H1 (cell line): ENCODE measurements around the gene CIB4. TPM values are rescaled to one million over a fixed set of nuclear protein-coding genes. Genes with fewer than 3 reads are reported as not detected.
A peak's percentile ranks its signal among the peaks of the same experiment; 100 is the strongest.

Experiments
- CTCF ChIA-PET: fragments of 300-600 bp; sonication (Branson Sonifier 250); formaldehyde crosslinking; loops from one replicate; lab custom pipeline; 2021; ENCODE audit not compliant: partially characterized antibody; lab: Charles Lee
- POLR2A ChIA-PET: fragments of 300-600 bp; sonication (Branson Sonifier 250); formaldehyde crosslinking; loops from one replicate; lab custom pipeline; 2021; ENCODE audit warnings: inconsistent platforms; ENCODE audit not compliant: partially characterized antibody; lab: Charles Lee
- DNase-seq, 2 experiments: peaks; one replicate each; pipeline versions ENCODE4 v3.0.0 to v3.0.0-alpha.2; 2010 to 2022; ENCODE audit warnings: low spot score in 2 of 2, low read depth in 1 of 2, mixed read lengths in 1 of 2
- FAIRE-seq: peaks from 2 replicates; lab custom pipeline; 2011; peaks lifted over from hg19 to GRCh38; lab: Jason Lieb, UNC
- H2AFZ ChIP-seq: 2 replicates; pipeline ENCODE4 v1.8.1; 2012; ENCODE audit warnings: low read length, inconsistent platforms
- H2AK5ac ChIP-seq: 2 replicates; pipeline ENCODE4 v1.6.1; 2013; ENCODE audit warnings: low read depth, low read length
- H2BK120ac ChIP-seq: replicated peaks from 2 replicates; pipeline ENCODE3; 2013; ENCODE audit warnings: low read depth, low read length, inconsistent platforms
- H2BK12ac ChIP-seq: 2 replicates; pipeline ENCODE4 v1.6.1; 2013; ENCODE audit warnings: low read depth, low read length
- H2BK15ac ChIP-seq: 2 replicates; pipeline ENCODE4 v1.6.1; 2013; ENCODE audit warnings: low read length
- H2BK20ac ChIP-seq: 2 replicates; pipeline ENCODE4 v1.6.1; 2013; ENCODE audit warnings: low read length
- H2BK5ac ChIP-seq: 2 replicates; pipeline ENCODE4 v1.6.1; 2013; ENCODE audit warnings: low read depth, low read length
- H3K14ac ChIP-seq: 2 replicates; pipeline ENCODE4 v1.6.1; 2013; ENCODE audit warnings: inconsistent platforms; ENCODE audit not compliant: insufficient read length
- H3K18ac ChIP-seq: 2 replicates; pipeline ENCODE4 v1.6.1; 2013; ENCODE audit warnings: low read length; ENCODE audit errors: extremely low read depth
- H3K23ac ChIP-seq: 2 replicates; pipeline ENCODE4 v1.6.1; 2013; ENCODE audit warnings: inconsistent platforms; ENCODE audit not compliant: insufficient read length
- H3K23me2 ChIP-seq: 2 replicates; pipeline ENCODE4 v1.6.1; 2013; ENCODE audit warnings: low read depth, low read length
- H3K27ac ChIP-seq: 2 replicates; pipeline ENCODE4 v1.6.1; 2011; ENCODE audit warnings: low read depth, low read length, inconsistent platforms
- H3K27me3 ChIP-seq, 4 experiments: replicated peaks in 1 of 4; 1 replicate in 1 of 4; 2 replicates in 3 of 4; pipeline versions ENCODE4 v1.6.1 to v1.8.1; 2011 to 2013; ENCODE audit warnings: low read length in 3 of 4, mild to moderate bottlenecking in 3 of 4, inconsistent platforms in 2 of 4, mixed read lengths in 2 of 4, moderate library complexity in 1 of 4; ENCODE audit not compliant: control insufficient read depth in 3 of 4, insufficient read depth in 3 of 4; ENCODE audit errors: extremely low read depth in 1 of 4
- H3K36me3 ChIP-seq, 4 experiments: 2 replicates each; pipeline versions ENCODE4 v1.6.1 to v1.8.1; 2011 to 2013; ENCODE audit warnings: mild to moderate bottlenecking in 4 of 4, low read length in 3 of 4, moderate library complexity in 2 of 4, control low read depth in 1 of 4, inconsistent platforms in 1 of 4; ENCODE audit not compliant: insufficient read depth in 4 of 4, control insufficient read depth in 2 of 4
- H3K4ac ChIP-seq: replicated peaks from 2 replicates; pipeline ENCODE3; 2013; ENCODE audit warnings: low read length, low read depth, mixed read lengths, inconsistent platforms; ENCODE audit not compliant: insufficient read length
- H3K4me1 ChIP-seq, 4 experiments: replicated peaks in 1 of 4; 1 replicate in 1 of 4; 2 replicates in 3 of 4; pipeline versions ENCODE4 v1.6.1 to v1.8.1; 2011 to 2013; ENCODE audit warnings: low read length in 3 of 4, inconsistent platforms in 2 of 4, mixed read lengths in 1 of 4; ENCODE audit not compliant: insufficient read depth in 4 of 4, control insufficient read depth in 3 of 4
- H3K4me2 ChIP-seq, 2 experiments: 2 replicates each; pipeline versions ENCODE4 v1.6.1 to v1.8.1; 2011 to 2013; ENCODE audit warnings: low read depth in 2 of 2, low read length in 2 of 2, control low read depth in 1 of 2, inconsistent platforms in 1 of 2, mild to moderate bottlenecking in 1 of 2; ENCODE audit not compliant: insufficient read depth in 1 of 2
- H3K4me3 ChIP-seq, 4 experiments: fragments of 200-600, 300-600 bp in 1 of 4; sonication (generic), shearing (Covaris generic), sonication (Bioruptor Twin) in 1 of 4; 2 replicates each; pipeline versions ENCODE4 v1.5.1 to v1.8.1; 2011 to 2016; ENCODE audit warnings: low read length in 4 of 4, low read depth in 3 of 4, control low read depth in 2 of 4, inconsistent platforms in 2 of 4, mild to moderate bottlenecking in 2 of 4, mixed read lengths in 1 of 4, moderate library complexity in 1 of 4; ENCODE audit not compliant: insufficient read depth in 2 of 4; ENCODE audit errors: extremely low read depth in 1 of 4
- H3K56ac ChIP-seq: replicated peaks from 2 replicates; pipeline ENCODE3; 2013; ENCODE audit warnings: low read depth, mild to moderate bottlenecking, mixed read lengths, low read length, inconsistent platforms; ENCODE audit not compliant: insufficient read length
- H3K79me1 ChIP-seq: 2 replicates; pipeline ENCODE4 v1.6.1; 2013; ENCODE audit warnings: low read depth, low read length, control low read depth
- H3K79me2 ChIP-seq, 2 experiments: 2 replicates each; pipeline versions ENCODE4 v1.6.1 to v1.8.1; 2012 to 2013; ENCODE audit warnings: low read length in 2 of 2, mild to moderate bottlenecking in 2 of 2, inconsistent platforms in 1 of 2; ENCODE audit not compliant: insufficient read depth in 2 of 2, control insufficient read depth in 1 of 2
- H3K9ac ChIP-seq, 4 experiments: replicated peaks in 1 of 4; 1 replicate in 1 of 4; 2 replicates in 3 of 4; pipeline versions ENCODE4 v1.6.1 to v1.8.1; 2011 to 2013; ENCODE audit warnings: low read depth in 3 of 4, low read length in 3 of 4, control low read depth in 2 of 4, mild to moderate bottlenecking in 2 of 4, moderate library complexity in 2 of 4, inconsistent platforms in 1 of 4; ENCODE audit errors: extremely low read depth in 1 of 4
- H3K9me3 ChIP-seq, 2 experiments: 2 replicates each; pipeline versions ENCODE4 v1.6.1 to v1.8.1; 2012 to 2013; ENCODE audit warnings: mild to moderate bottlenecking in 2 of 2, moderate library complexity in 2 of 2, control low read depth in 1 of 2, inconsistent platforms in 1 of 2, low read depth in 1 of 2, low read length in 1 of 2, mixed read lengths in 1 of 2; ENCODE audit not compliant: insufficient read depth in 2 of 2
- H4K20me1 ChIP-seq, 2 experiments: replicated peaks in 1 of 2; 2 replicates each; pipeline versions ENCODE3 to v1.8.1; 2011 to 2013; ENCODE audit warnings: inconsistent platforms in 2 of 2, low read length in 2 of 2, mild to moderate bottlenecking in 1 of 2; ENCODE audit not compliant: insufficient read depth in 2 of 2, control insufficient read depth in 1 of 2
- H4K5ac ChIP-seq: 2 replicates; pipeline ENCODE4 v1.6.1; 2013; ENCODE audit warnings: low read length, low read depth, mixed read lengths, inconsistent platforms; ENCODE audit not compliant: insufficient read length
- H4K8ac ChIP-seq: 2 replicates; pipeline ENCODE4 v1.8.0; 2013; ENCODE audit warnings: mild to moderate bottlenecking, moderate library complexity, low read length, inconsistent platforms; ENCODE audit not compliant: insufficient read depth; ENCODE audit errors: extremely low read depth
- H4K91ac ChIP-seq: replicated peaks from 2 replicates; pipeline ENCODE3; 2013; ENCODE audit warnings: low read length, mixed read lengths, inconsistent platforms; ENCODE audit not compliant: insufficient read length
- BRCA1 ChIP-seq: IDR thresholded peaks from 2 replicates; pipeline ENCODE4 v1.6.1; 2012; ENCODE audit warnings: low read depth, low read length, improper control_type of control experiment
- CBX5 ChIP-seq: fragments of 300-800, 300-1000 bp; sonication (generic); IDR thresholded peaks from 2 replicates; pipeline ENCODE4 v1.7.1; 2016; ENCODE audit warnings: antibody characterized with exemption, low read length, low read depth
- KDM5A ChIP-seq: fragments of 200-600 bp; IDR thresholded peaks from 2 replicates; pipeline ENCODE4 v1.7.1; 2012; ENCODE audit warnings: mild to moderate bottlenecking, low read length, inconsistent platforms, mixed read lengths
- SUZ12 ChIP-seq: fragments of 200-600 bp; sonication (generic); IDR thresholded peaks from 2 replicates; pipeline ENCODE4 v1.6.1; 2012; ENCODE audit warnings: mild to moderate bottlenecking, inconsistent platforms, low read length, moderate library complexity, mixed read lengths
- TEAD4 ChIP-seq: IDR thresholded peaks from 2 replicates; pipeline ENCODE4 v1.6.1; 2012; ENCODE audit warnings: low read depth, low read length, inconsistent platforms, mixed read lengths
- WGBS, 2 experiments: shearing (Covaris generic) in 1 of 2; methylation state at CpG; one replicate each; pipeline versions ENCODE4 v1.1.6 to v1.1.7; 2013 to 2015; ENCODE audit warnings: low lambda C conversion rate in 2 of 2, mixed read lengths in 2 of 2, inconsistent platforms in 1 of 2, low coverage in 1 of 2, missing lambda C conversion rate in 1 of 2; ENCODE audit not compliant: insufficient replicate concordance in 2 of 2, insufficient coverage in 1 of 2, insufficient read length in 1 of 2; ENCODE audit errors: extremely low coverage in 1 of 2, missing lambda C conversion rate in 1 of 2; 5-methylcytosine and 5-hydroxymethylcytosine counted together
- polyA plus RNA-seq, 7 experiments: library from polyadenylated mRNA; depleted of rRNA in 3 of 7; stranded (reverse) in 5 of 7; unstranded in 2 of 7; fragments of >200 nt in 5 of 7; fragments of 200-250 nt in 2 of 7; gene quantifications; 1 replicate in 5 of 7; 2 replicates in 1 of 7; 4 replicates in 1 of 7; pipeline versions ENCODE4 v1.2.1 to v1.2.3, GENCODE V29; 2011 to 2013; ENCODE audit warnings: missing spikeins in 2 of 7, mixed read lengths in 2 of 7
- total RNA-seq: library from RNA; stranded (reverse); fragmentation: NEBNext Ultra II Directional; extraction: Animal tissue kit (Norgen Biotek cat#: 25700); gene quantifications from 2 replicates; pipeline ENCODE4 v1.2.1, GENCODE V29; 2021
- TF ChIP-seq, protein P1 (sequence below): IDR thresholded peaks from 2 replicates; pipeline ENCODE4 v1.6.1; 2012; ENCODE audit warnings: inconsistent platforms

The CIB4 gene
- total and polyA plus RNA-seq, 2 of the 8 experiments (the other 6 are each of a cell fraction or from before 2014, with no cell fraction given), result not detected

DNA sequence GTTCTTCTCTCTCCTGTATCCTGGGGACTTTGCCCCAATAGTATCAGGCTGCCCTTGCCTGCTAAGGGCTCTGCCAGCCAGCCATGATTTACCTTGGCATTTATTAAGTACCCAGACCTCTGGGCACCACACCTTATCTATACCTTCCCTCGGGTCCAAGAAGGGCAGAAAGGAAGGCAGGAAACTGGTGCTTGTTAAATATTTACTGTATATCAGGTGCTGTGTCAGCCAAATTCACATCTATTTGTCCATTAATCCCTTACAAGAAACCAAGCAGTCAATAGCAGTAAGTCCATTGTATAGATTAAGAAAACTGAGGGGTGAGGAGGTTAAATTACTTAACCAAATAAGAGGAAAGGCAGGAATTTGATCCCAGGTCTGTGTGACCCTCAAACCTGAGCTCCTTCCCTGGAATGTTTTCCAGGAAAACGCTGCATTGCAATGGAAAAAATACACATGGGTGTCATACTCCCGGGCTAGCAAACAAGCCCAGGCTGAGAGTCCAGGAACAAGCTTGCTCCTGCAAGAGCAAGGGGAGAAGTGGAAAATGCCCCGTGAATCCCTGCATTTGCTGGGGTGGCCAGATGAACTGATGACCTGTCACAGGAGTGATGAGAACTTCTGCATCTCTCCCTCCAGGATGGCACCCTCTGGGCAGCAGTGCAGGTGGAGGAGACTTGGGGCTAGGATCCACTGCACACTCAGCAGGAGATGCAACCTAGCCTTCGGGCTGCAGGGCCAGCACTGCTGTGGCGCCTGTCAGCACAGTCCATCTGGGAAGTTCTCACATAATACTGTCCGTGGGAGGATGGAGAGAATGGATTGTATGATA lies 30.4 kb downstream of the CIB4 start:
- Histone ChIP-seq H2BK12ac (no peak overlapping the region), H3K4ac (no peak overlapping the region), H2BK5ac (no peak overlapping the region), H3K27ac (no peak overlapping the region), H3K4me2 (no peak overlapping the region), H2BK20ac (no peak overlapping the region), H3K23me2 (no peaks in the 10 kb centered on the region), H4K5ac (no peak overlapping the region), H3K27me3 (no peaks in the 10 kb centered on the region), H3K23ac (no peak overlapping the region), H3K9me3 (no peaks in the 10 kb centered on the region), H3K9ac (no peak overlapping the region), H3K4me1 (peaks cover 0 to 18% (median 11%) of the 10 kb centered on the region in 4 experiments; a peak in 6 of 7 replicates), H3K4me3 (no peak overlapping the region), H4K91ac (no peak overlapping the region), H4K20me1 (no peaks in the 10 kb centered on the region), H2BK120ac (no peak overlapping the region)
- peak in 1 of 2 experiments; percentile 29 for DNase-seq
- no peak for FAIRE-seq
- POLR2A ChIA-PET, result interaction anchor here (0.6 to 1.5 kb wide), 2 partner anchors 14 to 135 kb away, joined by 3 read pairs; no protein-coding TSS in a partner anchor
- TF ChIP-seq KDM5A (no peak), BRCA1 (no peak), CBX5 (no peak), SUZ12 (no peak), TEAD4 (no peak)
- TF ChIP-seq, protein P1, sequence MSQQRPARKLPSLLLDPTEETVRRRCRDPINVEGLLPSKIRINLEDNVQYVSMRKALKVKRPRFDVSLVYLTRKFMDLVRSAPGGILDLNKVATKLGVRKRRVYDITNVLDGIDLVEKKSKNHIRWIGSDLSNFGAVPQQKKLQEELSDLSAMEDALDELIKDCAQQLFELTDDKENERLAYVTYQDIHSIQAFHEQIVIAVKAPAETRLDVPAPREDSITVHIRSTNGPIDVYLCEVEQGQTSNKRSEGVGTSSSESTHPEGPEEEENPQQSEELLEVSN, result no peak
- TF ChIP-seq, all 59 proteins: peak for 0
- WGBS, 2 experiments, result 91% methylated on average over 7 of the region's 7 CpGs; no CpG with 5 or more reads in 1 of the 2 experiments
- no peak overlapping the region; the same call in 1 of the 2 replicates for H4K8ac ChIP-seq
- H3K14ac ChIP-seq, result no peak overlapping the region
- H3K79me1 ChIP-seq, result no peaks in the 10 kb centered on the region
- no peaks in the 10 kb centered on the region for H3K36me3 ChIP-seq
- no peak overlapping the region for H2BK15ac ChIP-seq
- H2AFZ ChIP-seq, result no peak overlapping the region
- no peaks in the 10 kb centered on the region for H3K79me2 ChIP-seq
- H3K56ac ChIP-seq, result no peak overlapping the region
- CTCF ChIA-PET, result interaction anchor here (0.6 to 17.4 kb wide), 3 partner anchors 82 to 279 kb away, joined by 3 to 367 read pairs (median 3); partner anchors contain the start of gene KCNK3
- H2AK5ac ChIP-seq, result no peak overlapping the region
- H3K18ac ChIP-seq, result no peak overlapping the region
